Fibroblast of lung (primary cell): Measurements from ENCODE around the gene MRTO4.
"Not testable (repeated sequence)": the region's sequence is repeated elsewhere in the genome, so short reads cannot be mapped to it uniquely, and the experiment has no call there.

Source experiments
- EZH2 ChIP-seq: IDR thresholded peaks from 2 replicates; pipeline ENCODE4 v1.5.1; 2012; ENCODE audit warnings: low read length, control low read depth, mild to moderate bottlenecking; ENCODE audit errors: missing control alignments
- TF ChIP-seq, protein P1 (sequence below), 2 donors: IDR thresholded peaks in 1 of 2; conservative IDR thresholded peaks in 1 of 2; 1 replicate in 1 of 2; 2 replicates in 1 of 2; pipeline ENCODE4 v1.5.1; 2011 to 2012; ENCODE audit warnings: low read length in 2 of 2, control low read depth in 1 of 2, inconsistent platforms in 1 of 2, low read depth in 1 of 2, mild to moderate bottlenecking in 1 of 2

DNA sequence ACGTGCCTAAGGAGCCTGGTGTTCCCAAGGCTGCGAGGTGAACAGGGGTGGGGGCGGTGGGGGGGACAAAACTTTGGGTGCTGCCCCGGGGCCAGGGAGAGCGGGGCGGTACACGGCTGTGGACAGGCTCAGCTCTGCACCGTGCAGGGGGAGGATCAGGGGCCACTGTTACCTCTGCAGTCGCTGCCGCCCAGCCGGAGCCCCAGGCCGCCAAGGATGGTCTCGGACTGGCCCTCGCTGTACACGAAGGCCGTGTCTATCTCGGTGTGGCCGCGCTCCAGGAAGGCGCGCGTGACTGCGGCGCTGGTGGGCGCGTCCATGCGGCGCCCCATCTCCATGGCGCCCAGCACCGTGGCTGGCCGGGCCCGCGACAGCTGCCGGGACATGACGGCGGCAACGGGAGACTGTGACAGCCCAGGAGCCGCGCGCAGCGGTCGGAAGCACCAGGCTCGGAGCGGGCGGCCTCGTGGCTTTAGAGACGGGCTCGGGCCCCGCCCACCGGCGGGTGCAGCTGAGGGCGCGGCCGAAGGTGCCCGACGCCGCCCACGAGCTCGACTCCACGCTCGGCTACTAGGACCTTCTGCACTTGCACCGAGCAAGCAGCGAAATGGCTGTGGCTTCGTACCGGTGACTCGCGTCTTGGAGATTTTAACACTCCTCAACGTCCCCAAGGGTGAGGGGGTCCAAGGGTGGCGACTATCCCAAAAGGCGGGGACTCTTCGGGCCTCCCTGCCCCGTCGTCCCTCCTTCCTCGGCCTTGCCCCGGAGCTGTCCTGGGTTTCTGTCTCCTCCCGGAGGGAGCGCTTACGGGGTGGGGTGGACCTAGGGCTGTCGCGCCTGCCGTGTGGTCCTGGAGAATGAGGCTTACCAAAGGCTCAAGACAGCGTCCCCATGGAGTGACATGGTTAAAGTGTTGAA lies 37.0 kb downstream of the MRTO4 start, which contains the start of gene AKR7A3:
- TF ChIP-seq, protein P1, sequence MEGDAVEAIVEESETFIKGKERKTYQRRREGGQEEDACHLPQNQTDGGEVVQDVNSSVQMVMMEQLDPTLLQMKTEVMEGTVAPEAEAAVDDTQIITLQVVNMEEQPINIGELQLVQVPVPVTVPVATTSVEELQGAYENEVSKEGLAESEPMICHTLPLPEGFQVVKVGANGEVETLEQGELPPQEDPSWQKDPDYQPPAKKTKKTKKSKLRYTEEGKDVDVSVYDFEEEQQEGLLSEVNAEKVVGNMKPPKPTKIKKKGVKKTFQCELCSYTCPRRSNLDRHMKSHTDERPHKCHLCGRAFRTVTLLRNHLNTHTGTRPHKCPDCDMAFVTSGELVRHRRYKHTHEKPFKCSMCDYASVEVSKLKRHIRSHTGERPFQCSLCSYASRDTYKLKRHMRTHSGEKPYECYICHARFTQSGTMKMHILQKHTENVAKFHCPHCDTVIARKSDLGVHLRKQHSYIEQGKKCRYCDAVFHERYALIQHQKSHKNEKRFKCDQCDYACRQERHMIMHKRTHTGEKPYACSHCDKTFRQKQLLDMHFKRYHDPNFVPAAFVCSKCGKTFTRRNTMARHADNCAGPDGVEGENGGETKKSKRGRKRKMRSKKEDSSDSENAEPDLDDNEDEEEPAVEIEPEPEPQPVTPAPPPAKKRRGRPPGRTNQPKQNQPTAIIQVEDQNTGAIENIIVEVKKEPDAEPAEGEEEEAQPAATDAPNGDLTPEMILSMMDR (conservative IDR thresholded peaks at IDR 0.05 in 1 of 2, IDR thresholded peaks at IDR 0.05 in 1 of 2; ENCODE audit: low read depth in 1 of 2, low read length in 2 of 2), result not testable (repeated sequence)
- TF ChIP-seq EZH2, result not testable (repeated sequence)
